WTC11 (cell line): ENCODE data around the gene FHL3. TPM values are rescaled to one million over a fixed set of nuclear protein-coding genes. Genes with fewer than 3 reads are reported as not detected.
"Not testable (repeated sequence)": the region's sequence is repeated elsewhere in the genome, so short reads cannot be mapped to it uniquely, and the experiment has no call there.

Experiments
- ATAC-seq: fragments of 200-7000 bp; cut with Tn5 transposase; 2 replicates; pipeline ENCODE4 v1.10.0; 2021; ENCODE audit warnings: mild to moderate bottlenecking, moderate library complexity
- CTCF ChIA-PET: fragments of 300-600 bp; sonication (Branson Sonifier 250); formaldehyde crosslinking; loops from one replicate; lab custom pipeline; 2021; ENCODE audit warnings: antibody characterized with exemption; lab: Charles Lee
- POLR2A ChIA-PET: fragments of 350-600 bp; sonication (Branson Sonifier 250); formaldehyde crosslinking; loops from one replicate; lab custom pipeline; 2021; ENCODE audit warnings: antibody characterized with exemption; lab: Charles Lee
- DNase-seq: peaks from one replicate; pipeline ENCODE4 v3.0.0; 2021; ENCODE audit warnings: low spot score
- H3K27ac Mint-ChIP-seq: 2 replicates; pipeline ENCODE4 v1.8.0; 2021; ENCODE audit warnings: mixed read lengths
- H3K27me3 Mint-ChIP-seq: 2 replicates; pipeline ENCODE4 v1.8.0; 2021; ENCODE audit warnings: low read depth, mild to moderate bottlenecking, moderate library complexity, mixed read lengths
- H3K36me3 Mint-ChIP-seq: 2 replicates; pipeline ENCODE4 v1.8.0; 2021; ENCODE audit warnings: mixed read lengths
- H3K4me1 Mint-ChIP-seq: 2 replicates; pipeline ENCODE4 v1.8.0; 2022; ENCODE audit warnings: mixed read lengths
- H3K4me3 Mint-ChIP-seq: 2 replicates; pipeline ENCODE4 v1.8.0; 2021; ENCODE audit warnings: mild to moderate bottlenecking, moderate library complexity, mixed read lengths
- H3K9me3 Mint-ChIP-seq: 2 replicates; pipeline ENCODE4 v1.8.0; 2021; ENCODE audit warnings: mixed read lengths
- ATF1 ChIP-seq: sonication (generic); formaldehyde crosslinking; IDR thresholded peaks from 2 replicates; pipeline ENCODE4 v1.8.1; 2023; ENCODE audit warnings: mild to moderate bottlenecking, moderate library complexity, missing genetic modification reagents
- CBFB ChIP-seq: sonication (generic); formaldehyde crosslinking; IDR thresholded peaks from 2 replicates; pipeline ENCODE4 v1.8.1; 2022; ENCODE audit warnings: mild to moderate bottlenecking, low read depth, missing genetic modification reagents
- HMGA2 ChIP-seq: fragments of 250-450 bp; sonication (Bioruptor Pico); IDR thresholded peaks from 2 replicates; pipeline ENCODE4 v1.4.0; 2021; ENCODE audit warnings: mild to moderate bottlenecking, moderate library complexity
- MAX ChIP-seq: sonication (generic); formaldehyde crosslinking; IDR thresholded peaks from 2 replicates; pipeline ENCODE4 v1.8.0; 2022; ENCODE audit warnings: mild to moderate bottlenecking, missing genetic modification reagents
- NFE2L1 ChIP-seq: sonication (generic); formaldehyde crosslinking; IDR thresholded peaks from 2 replicates; pipeline ENCODE4 v1.8.1; 2023; ENCODE audit warnings: missing genetic modification reagents
- NFYB ChIP-seq: sonication (generic); formaldehyde crosslinking; conservative IDR thresholded peaks from 2 replicates; pipeline ENCODE4 v1.8.0; 2022; ENCODE audit warnings: low read depth, missing genetic modification reagents
- PREB ChIP-seq: sonication (generic); formaldehyde crosslinking; IDR thresholded peaks from 2 replicates; pipeline ENCODE4 v1.8.1; 2022; ENCODE audit warnings: mild to moderate bottlenecking, missing genetic modification reagents, moderate library complexity, borderline replicate concordance
- SP1 ChIP-seq: sonication (generic); formaldehyde crosslinking; conservative IDR thresholded peaks from 2 replicates; pipeline ENCODE4 v1.8.1; 2022; ENCODE audit warnings: missing genetic modification reagents
- ZNF219 ChIP-seq: sonication (generic); formaldehyde crosslinking; IDR thresholded peaks from 2 replicates; pipeline ENCODE4 v1.8.0; 2023; ENCODE audit warnings: missing genetic modification reagents, mild to moderate bottlenecking, borderline replicate concordance
- ZNF263 ChIP-seq: sonication (generic); formaldehyde crosslinking; IDR thresholded peaks from 2 replicates; pipeline ENCODE4 v1.8.1; 2022; ENCODE audit warnings: low read depth, mild to moderate bottlenecking, moderate library complexity, missing genetic modification reagents
- ZNF416 ChIP-seq: fragments of 250-450 bp; sonication (Bioruptor Pico); IDR thresholded peaks from 2 replicates; pipeline ENCODE4 v1.9.0; 2021; ENCODE audit warnings: mild to moderate bottlenecking, inconsistent platforms
- total RNA-seq: library from RNA; stranded (reverse); gene quantifications from 3 replicates; pipeline ENCODE4 v1.2.3, GENCODE V29; 2021
- TF ChIP-seq, protein P1 (sequence below): sonication (generic); formaldehyde crosslinking; IDR thresholded peaks from 2 replicates; pipeline ENCODE4 v1.8.1; 2022; ENCODE audit warnings: missing genetic modification reagents, borderline replicate concordance
- TF ChIP-seq, protein P2 (sequence below): sonication (generic); formaldehyde crosslinking; IDR thresholded peaks from 2 replicates; pipeline ENCODE4 v1.8.0; 2023; ENCODE audit warnings: missing genetic modification reagents
- TF ChIP-seq, protein P3 (sequence below): sonication (generic); formaldehyde crosslinking; IDR thresholded peaks from 2 replicates; pipeline ENCODE4 v1.8.1; 2023; ENCODE audit warnings: mild to moderate bottlenecking, missing genetic modification reagents, moderate library complexity
- TF ChIP-seq, protein P4 (sequence below): fragments of 250-450 bp; sonication (Bioruptor Pico); IDR thresholded peaks from 2 replicates; pipeline ENCODE4 v1.9.0; 2021; ENCODE audit warnings: mild to moderate bottlenecking, borderline replicate concordance

Gene FHL3
- total RNA-seq, 1 experiment from 2014 or later, result 34.4 TPM

DNA sequence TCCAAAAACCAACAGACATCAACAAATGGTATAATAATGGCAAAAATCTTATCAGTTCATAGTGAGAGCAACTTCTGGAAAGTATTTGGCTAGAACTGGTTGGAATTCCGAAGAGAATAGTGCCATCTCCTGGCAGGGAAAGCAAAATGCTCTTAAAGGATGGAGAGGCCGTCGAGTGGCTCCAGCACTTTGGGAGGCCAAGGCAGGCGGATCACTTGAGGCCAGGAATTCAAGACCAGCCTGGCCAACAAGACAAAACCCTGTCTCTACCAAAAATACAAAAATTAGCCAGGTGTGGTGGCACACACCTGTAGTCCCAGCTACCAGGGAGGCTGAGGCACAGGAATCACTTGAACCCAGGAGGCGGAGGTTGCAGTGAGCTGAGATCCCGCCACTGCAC, 30.2 kb downstream of the FHL3 start:
- not testable (repeated sequence) for H3K4me1 Mint-ChIP-seq, H3K27me3 Mint-ChIP-seq, H3K9me3 Mint-ChIP-seq, H3K27ac Mint-ChIP-seq, H3K4me3 Mint-ChIP-seq
- TF ChIP-seq MAX (CRISPR knock-in tag), result 0 out of 2 replicates have a peak, but pooled peaks have one; percentile 3
- peaks cover 90% of the 10 kb centered on the region for H3K36me3 Mint-ChIP-seq
- CTCF ChIA-PET, result interaction anchor here (0.6 to 1.6 kb wide), 6 partner anchors 14 to 527 kb away, joined by 3 to 4 read pairs (median 3); partner anchors contain the start of gene SF3A3
- POLR2A ChIA-PET, result interaction anchor here (0.5 kb wide), 1 partner anchor 7 kb away, joined by 3 read pairs; no protein-coding TSS in a partner anchor
- ATAC-seq (peak; percentile 77), DNase-seq (peak; percentile 33)

- POLR2A ChIA-PET, result no interaction called here
- H3K36me3 Mint-ChIP-seq, result peaks cover 90% of the 10 kb centered on the region
- H3K9me3 Mint-ChIP-seq, result peaks cover 6% of the 10 kb centered on the region; the same call in 1 of the 2 replicates
- no peak for DNase-seq
- TF ChIP-seq NFE2L1 (CRISPR knock-in tag), result no peak
- no peak for TF ChIP-seq SP1 (CRISPR knock-in tag)
- TF ChIP-seq ZNF416, result no peak
- TF ChIP-seq ATF1 (CRISPR knock-in tag), result no peak
- TF ChIP-seq, protein P1, sequence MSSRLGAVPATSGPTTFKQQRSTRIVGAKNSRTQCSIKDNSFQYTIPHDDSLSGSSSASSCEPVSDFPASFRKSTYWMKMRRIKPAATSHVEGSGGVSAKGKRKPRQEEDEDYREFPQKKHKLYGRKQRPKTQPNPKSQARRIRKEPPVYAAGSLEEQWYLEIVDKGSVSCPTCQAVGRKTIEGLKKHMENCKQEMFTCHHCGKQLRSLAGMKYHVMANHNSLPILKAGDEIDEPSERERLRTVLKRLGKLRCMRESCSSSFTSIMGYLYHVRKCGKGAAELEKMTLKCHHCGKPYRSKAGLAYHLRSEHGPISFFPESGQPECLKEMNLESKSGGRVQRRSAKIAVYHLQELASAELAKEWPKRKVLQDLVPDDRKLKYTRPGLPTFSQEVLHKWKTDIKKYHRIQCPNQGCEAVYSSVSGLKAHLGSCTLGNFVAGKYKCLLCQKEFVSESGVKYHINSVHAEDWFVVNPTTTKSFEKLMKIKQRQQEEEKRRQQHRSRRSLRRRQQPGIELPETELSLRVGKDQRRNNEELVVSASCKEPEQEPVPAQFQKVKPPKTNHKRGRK, result no peak
- TF ChIP-seq CBFB, result no peak
- TF ChIP-seq, protein P2, sequence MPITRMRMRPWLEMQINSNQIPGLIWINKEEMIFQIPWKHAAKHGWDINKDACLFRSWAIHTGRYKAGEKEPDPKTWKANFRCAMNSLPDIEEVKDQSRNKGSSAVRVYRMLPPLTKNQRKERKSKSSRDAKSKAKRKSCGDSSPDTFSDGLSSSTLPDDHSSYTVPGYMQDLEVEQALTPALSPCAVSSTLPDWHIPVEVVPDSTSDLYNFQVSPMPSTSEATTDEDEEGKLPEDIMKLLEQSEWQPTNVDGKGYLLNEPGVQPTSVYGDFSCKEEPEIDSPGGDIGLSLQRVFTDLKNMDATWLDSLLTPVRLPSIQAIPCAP (CRISPR knock-in tag), result no peak
- no peak for TF ChIP-seq PREB (CRISPR knock-in tag)
- no peak for TF ChIP-seq ZNF219 (CRISPR knock-in tag)
- TF ChIP-seq NFYB (CRISPR knock-in tag), result no peak
- TF ChIP-seq, protein P3, sequence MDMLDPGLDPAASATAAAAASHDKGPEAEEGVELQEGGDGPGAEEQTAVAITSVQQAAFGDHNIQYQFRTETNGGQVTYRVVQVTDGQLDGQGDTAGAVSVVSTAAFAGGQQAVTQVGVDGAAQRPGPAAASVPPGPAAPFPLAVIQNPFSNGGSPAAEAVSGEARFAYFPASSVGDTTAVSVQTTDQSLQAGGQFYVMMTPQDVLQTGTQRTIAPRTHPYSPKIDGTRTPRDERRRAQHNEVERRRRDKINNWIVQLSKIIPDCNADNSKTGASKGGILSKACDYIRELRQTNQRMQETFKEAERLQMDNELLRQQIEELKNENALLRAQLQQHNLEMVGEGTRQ (CRISPR knock-in tag), result no peak
- no peak for TF ChIP-seq ZNF263 (CRISPR knock-in tag)
- TF ChIP-seq, protein P4, sequence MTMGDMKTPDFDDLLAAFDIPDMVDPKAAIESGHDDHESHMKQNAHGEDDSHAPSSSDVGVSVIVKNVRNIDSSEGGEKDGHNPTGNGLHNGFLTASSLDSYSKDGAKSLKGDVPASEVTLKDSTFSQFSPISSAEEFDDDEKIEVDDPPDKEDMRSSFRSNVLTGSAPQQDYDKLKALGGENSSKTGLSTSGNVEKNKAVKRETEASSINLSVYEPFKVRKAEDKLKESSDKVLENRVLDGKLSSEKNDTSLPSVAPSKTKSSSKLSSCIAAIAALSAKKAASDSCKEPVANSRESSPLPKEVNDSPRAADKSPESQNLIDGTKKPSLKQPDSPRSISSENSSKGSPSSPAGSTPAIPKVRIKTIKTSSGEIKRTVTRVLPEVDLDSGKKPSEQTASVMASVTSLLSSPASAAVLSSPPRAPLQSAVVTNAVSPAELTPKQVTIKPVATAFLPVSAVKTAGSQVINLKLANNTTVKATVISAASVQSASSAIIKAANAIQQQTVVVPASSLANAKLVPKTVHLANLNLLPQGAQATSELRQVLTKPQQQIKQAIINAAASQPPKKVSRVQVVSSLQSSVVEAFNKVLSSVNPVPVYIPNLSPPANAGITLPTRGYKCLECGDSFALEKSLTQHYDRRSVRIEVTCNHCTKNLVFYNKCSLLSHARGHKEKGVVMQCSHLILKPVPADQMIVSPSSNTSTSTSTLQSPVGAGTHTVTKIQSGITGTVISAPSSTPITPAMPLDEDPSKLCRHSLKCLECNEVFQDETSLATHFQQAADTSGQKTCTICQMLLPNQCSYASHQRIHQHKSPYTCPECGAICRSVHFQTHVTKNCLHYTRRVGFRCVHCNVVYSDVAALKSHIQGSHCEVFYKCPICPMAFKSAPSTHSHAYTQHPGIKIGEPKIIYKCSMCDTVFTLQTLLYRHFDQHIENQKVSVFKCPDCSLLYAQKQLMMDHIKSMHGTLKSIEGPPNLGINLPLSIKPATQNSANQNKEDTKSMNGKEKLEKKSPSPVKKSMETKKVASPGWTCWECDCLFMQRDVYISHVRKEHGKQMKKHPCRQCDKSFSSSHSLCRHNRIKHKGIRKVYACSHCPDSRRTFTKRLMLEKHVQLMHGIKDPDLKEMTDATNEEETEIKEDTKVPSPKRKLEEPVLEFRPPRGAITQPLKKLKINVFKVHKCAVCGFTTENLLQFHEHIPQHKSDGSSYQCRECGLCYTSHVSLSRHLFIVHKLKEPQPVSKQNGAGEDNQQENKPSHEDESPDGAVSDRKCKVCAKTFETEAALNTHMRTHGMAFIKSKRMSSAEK, result no peak
- no peak for TF ChIP-seq MAX (CRISPR knock-in tag)
- no peak for TF ChIP-seq HMGA2
- TF ChIP-seq, all 79 proteins: peak for 0
- H3K4me1 Mint-ChIP-seq, result no peaks in the 10 kb centered on the region
- CTCF ChIA-PET, result interaction anchor here (0.7 to 1.3 kb wide), 2 partner anchors 524 to 528 kb away, joined by 4 read pairs; no protein-coding TSS in a partner anchor
- no peak overlapping the region for H3K4me3 Mint-ChIP-seq
- H3K27ac Mint-ChIP-seq, result no peak overlapping the region
- ATAC-seq, result no peak
- H3K27me3 Mint-ChIP-seq, result no peaks in the 10 kb centered on the region
These were observed 30.7 kb downstream of the FHL3 start for GRCh38 chr1:37974567-37974966.

GRCh38 chr1:37973684-37974083, 31.6 kb downstream of the FHL3 start:
- CTCF ChIA-PET, DNase-seq, POLR2A ChIA-PET, H3K4me1 Mint-ChIP-seq, H3K27me3 Mint-ChIP-seq, ATAC-seq, H3K9me3 Mint-ChIP-seq, H3K4me3 Mint-ChIP-seq, H3K27ac Mint-ChIP-seq: not testable (repeated sequence)
- H3K36me3 Mint-ChIP-seq, result peaks cover 90% of the 10 kb centered on the region
